Thyroid gland (tissue), 4 donors: ENCODE data around the gene IFI35.

Source experiments
- CTCF ChIP-seq, 6 experiments: fragments of 200-600 bp in 3 of 6; fragments of 450-650 bp in 3 of 6; sonication (generic) in 3 of 6; IDR thresholded peaks; one replicate each; pipeline ENCODE4 v1.5.1; 2016 to 2019; ENCODE audit warnings: antibody characterized with exemption in 6 of 6, mild to moderate bottlenecking in 2 of 6, inconsistent platforms in 1 of 6, moderate library complexity in 1 of 6
- POLR2A ChIP-seq, 2 donors: fragments of 450-650 bp; IDR thresholded peaks; one replicate each; pipeline ENCODE4 v1.6.1; 2017; ENCODE audit warnings: antibody characterized with exemption in 2 of 2, mild to moderate bottlenecking in 2 of 2, moderate library complexity in 1 of 2

- TF ChIP-seq POLR2A (IDR thresholded peaks at IDR 0.05) (no peak), CTCF (IDR thresholded peaks at IDR 0.05) (no peak)
Measured at GRCh38 chr17:42999003-42999525, 7.5 kb upstream of the IFI35 start.
